Measurements from ENCODE around the gene PRKCE.

PRKCE gene

GRCh38 chr2:46101557-46102220 is 450.2 kb downstream of the PRKCE start:
- DNase-seq = no peak

- no peak for DNase-seq
Observed at GRCh38 chr2:46106690-46107089, 455.2 kb downstream of the PRKCE start.

- no peak for DNase-seq
Observed at GRCh38 chr2:46114996-46115395, 463.5 kb downstream of the PRKCE start.

- no peak for DNase-seq
Observed at GRCh38 chr2:46116150-46116549, 464.7 kb downstream of the PRKCE start.

- no peak for DNase-seq
Observed at GRCh38 chr2:46116553-46116991, 465.1 kb downstream of the PRKCE start.

- DNase-seq = no peak
Observed at GRCh38 chr2:46117379-46117778, 465.9 kb downstream of the PRKCE start.

GRCh38 chr2:46117994-46118393 is 466.5 kb downstream of the PRKCE start:
- DNase-seq = no peak

GRCh38 chr2:46118656-46119371 is 467.3 kb downstream of the PRKCE start:
- no peak for DNase-seq

GRCh38 chr2:46119453-46119852 is 468.0 kb downstream of the PRKCE start:
- DNase-seq = no peak

- no peak for DNase-seq
Observed at GRCh38 chr2:46120792-46121555, 469.5 kb downstream of the PRKCE start.

- DNase-seq = no peak
Observed at GRCh38 chr2:46122318-46122976, 471.0 kb downstream of the PRKCE start.

GRCh38 chr2:46123013-46123412 is 471.5 kb downstream of the PRKCE start:
- DNase-seq = no peak

GRCh38 chr2:46125798-46126197 is 474.3 kb downstream of the PRKCE start:
- no peak for DNase-seq

GRCh38 chr2:46126571-46126970 is 475.1 kb downstream of the PRKCE start:
- no peak for DNase-seq

GRCh38 chr2:46127176-46127575 is 475.7 kb downstream of the PRKCE start:
- DNase-seq = no peak

- no peak for DNase-seq
Observed at GRCh38 chr2:46130511-46130910, 479.0 kb downstream of the PRKCE start.

GRCh38 chr2:46132996-46133395 is 481.5 kb downstream of the PRKCE start:
- no peak for DNase-seq

GRCh38 chr2:46134531-46135227 is 483.2 kb downstream of the PRKCE start:
- DNase-seq = peak; percentile 12

- no peak for DNase-seq
Observed at GRCh38 chr2:46135228-46135855, 483.9 kb downstream of the PRKCE start.

- DNase-seq = no peak
Observed at GRCh38 chr2:46135958-46136357, 484.5 kb downstream of the PRKCE start.

GRCh38 chr2:46136481-46136880 is 485.0 kb downstream of the PRKCE start:
- no peak for DNase-seq

GRCh38 chr2:46136953-46137352 is 485.5 kb downstream of the PRKCE start:
- DNase-seq = no peak

Measured in DMS153 (cell line).